Neural cell (in vitro differentiated cells): ENCODE results near the gene NCOA5.

Experiments
- EP300 ChIP-seq: fragments of 450-650 bp; conservative IDR thresholded peaks from 2 replicates; pipeline ENCODE4 v1.6.1; 2014; ENCODE audit warnings: antibody characterized with exemption, mild to moderate bottlenecking, moderate library complexity; ENCODE audit not compliant: poor library complexity, severe bottlenecking
- EZH2 ChIP-seq: fragments of 200-600, 300-800 bp; shearing (Covaris generic), sonication (generic); IDR thresholded peaks from 2 replicates; pipeline ENCODE4 v1.6.1; 2014; ENCODE audit warnings: antibody characterized with exemption, low read length, borderline replicate concordance, mild to moderate bottlenecking; ENCODE audit not compliant: insufficient read depth, poor library complexity, severe bottlenecking
- MXI1 ChIP-seq: fragments of 450-650 bp; conservative IDR thresholded peaks from 2 replicates; pipeline ENCODE4 v1.6.1; 2014; ENCODE audit warnings: antibody characterized with exemption, mild to moderate bottlenecking; ENCODE audit not compliant: poor library complexity, severe bottlenecking
- POLR2AphosphoS5 ChIP-seq: IDR thresholded peaks from 2 replicates; pipeline ENCODE4 v1.6.1; 2012
- SMC3 ChIP-seq: fragments of 450-650 bp; conservative IDR thresholded peaks from 2 replicates; pipeline ENCODE4 v1.6.1; 2014; ENCODE audit warnings: antibody characterized with exemption, mild to moderate bottlenecking, moderate library complexity; ENCODE audit not compliant: poor library complexity
- TAF1 ChIP-seq: IDR thresholded peaks from 2 replicates; pipeline ENCODE4 v1.6.1; 2012; ENCODE audit warnings: low read depth
- TF ChIP-seq, protein P1 (sequence below): fragments of 450-650 bp; IDR thresholded peaks from 2 replicates; pipeline ENCODE4 v1.5.1; 2014; ENCODE audit warnings: antibody characterized with exemption, mild to moderate bottlenecking, moderate library complexity; ENCODE audit not compliant: poor library complexity, severe bottlenecking

DNA sequence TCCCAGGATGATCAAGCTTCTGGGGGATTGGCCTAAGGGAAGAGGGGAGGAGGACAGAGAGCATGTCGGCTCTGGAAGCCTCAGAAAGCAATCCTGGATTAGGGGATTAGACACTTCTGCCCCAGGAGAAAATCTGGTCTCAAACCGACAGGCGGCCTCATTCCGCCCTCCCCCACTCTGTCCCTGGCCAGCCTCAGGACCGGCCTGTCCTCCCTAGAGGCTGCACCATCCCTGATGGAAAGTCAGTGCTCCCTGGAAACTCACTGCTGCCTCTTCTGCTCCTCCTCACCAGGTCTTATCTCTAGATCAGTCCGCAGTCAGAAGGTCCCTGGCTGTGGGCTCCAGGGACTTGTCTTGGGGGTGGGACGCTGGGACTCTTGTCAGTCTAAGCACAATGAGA, 61.7 kb downstream of the NCOA5 start:
- TF ChIP-seq, protein P1, sequence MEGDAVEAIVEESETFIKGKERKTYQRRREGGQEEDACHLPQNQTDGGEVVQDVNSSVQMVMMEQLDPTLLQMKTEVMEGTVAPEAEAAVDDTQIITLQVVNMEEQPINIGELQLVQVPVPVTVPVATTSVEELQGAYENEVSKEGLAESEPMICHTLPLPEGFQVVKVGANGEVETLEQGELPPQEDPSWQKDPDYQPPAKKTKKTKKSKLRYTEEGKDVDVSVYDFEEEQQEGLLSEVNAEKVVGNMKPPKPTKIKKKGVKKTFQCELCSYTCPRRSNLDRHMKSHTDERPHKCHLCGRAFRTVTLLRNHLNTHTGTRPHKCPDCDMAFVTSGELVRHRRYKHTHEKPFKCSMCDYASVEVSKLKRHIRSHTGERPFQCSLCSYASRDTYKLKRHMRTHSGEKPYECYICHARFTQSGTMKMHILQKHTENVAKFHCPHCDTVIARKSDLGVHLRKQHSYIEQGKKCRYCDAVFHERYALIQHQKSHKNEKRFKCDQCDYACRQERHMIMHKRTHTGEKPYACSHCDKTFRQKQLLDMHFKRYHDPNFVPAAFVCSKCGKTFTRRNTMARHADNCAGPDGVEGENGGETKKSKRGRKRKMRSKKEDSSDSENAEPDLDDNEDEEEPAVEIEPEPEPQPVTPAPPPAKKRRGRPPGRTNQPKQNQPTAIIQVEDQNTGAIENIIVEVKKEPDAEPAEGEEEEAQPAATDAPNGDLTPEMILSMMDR: no peak
- no peak for TF ChIP-seq EP300
- TF ChIP-seq SMC3: no peak
- no peak for TF ChIP-seq POLR2AphosphoS5
- no peak for TF ChIP-seq TAF1
- TF ChIP-seq EZH2: no peak
- no peak for TF ChIP-seq MXI1
